ENCODE results near the gene MAN1C1.

The MAN1C1 gene

GRCh38 chr1:25669781-25670567, 53.4 kb downstream of the MAN1C1 start:
- Histone ChIP-seq H3K27ac (no peak overlapping the region), H3K4me3 (no peak overlapping the region)
- no peak for DNase-seq (ENCODE audit: low spot score)
- no peak for TF ChIP-seq CTCF (IDR thresholded peaks at IDR 0.05)

GRCh38 chr1:25671929-25672328, 55.3 kb downstream of the MAN1C1 start:
- Histone ChIP-seq H3K4me3 (no peak overlapping the region), H3K27ac (no peak overlapping the region)
- TF ChIP-seq CTCF (IDR thresholded peaks at IDR 0.05), result no peak
- no peak for DNase-seq (ENCODE audit: low spot score)

- TF ChIP-seq CTCF (IDR thresholded peaks at IDR 0.05), result no peak
- H3K4me3 ChIP-seq, result no peak overlapping the region
- no peak for DNase-seq (ENCODE audit: low spot score)
- H3K27ac ChIP-seq, result no peak overlapping the region
Measured at GRCh38 chr1:25672763-25673409, 56.3 kb downstream of the MAN1C1 start.

DNA sequence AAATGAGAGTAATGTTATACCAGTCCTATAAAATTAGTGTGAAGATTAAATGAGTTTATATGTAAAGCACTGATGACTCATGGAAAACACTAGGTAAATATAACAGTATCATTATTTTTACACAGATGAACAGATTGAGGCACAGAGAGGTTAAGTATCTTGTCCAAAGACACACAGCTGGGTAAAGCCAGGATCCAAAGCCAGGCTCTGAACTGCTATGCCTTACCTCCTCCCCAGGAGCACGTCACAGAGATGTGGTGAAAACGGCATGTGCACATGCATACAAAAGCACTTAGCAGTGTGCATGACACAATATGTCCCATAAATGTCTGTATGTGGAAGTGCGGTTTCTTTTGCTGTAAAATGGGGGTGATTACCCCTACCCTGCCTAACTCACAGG, 56.9 kb downstream of the MAN1C1 start:
- TF ChIP-seq CTCF (IDR thresholded peaks at IDR 0.05), result no peak
- no peak for DNase-seq (ENCODE audit: low spot score)
- Histone ChIP-seq H3K27ac (no peak overlapping the region), H3K4me3 (no peak overlapping the region)

DNA sequence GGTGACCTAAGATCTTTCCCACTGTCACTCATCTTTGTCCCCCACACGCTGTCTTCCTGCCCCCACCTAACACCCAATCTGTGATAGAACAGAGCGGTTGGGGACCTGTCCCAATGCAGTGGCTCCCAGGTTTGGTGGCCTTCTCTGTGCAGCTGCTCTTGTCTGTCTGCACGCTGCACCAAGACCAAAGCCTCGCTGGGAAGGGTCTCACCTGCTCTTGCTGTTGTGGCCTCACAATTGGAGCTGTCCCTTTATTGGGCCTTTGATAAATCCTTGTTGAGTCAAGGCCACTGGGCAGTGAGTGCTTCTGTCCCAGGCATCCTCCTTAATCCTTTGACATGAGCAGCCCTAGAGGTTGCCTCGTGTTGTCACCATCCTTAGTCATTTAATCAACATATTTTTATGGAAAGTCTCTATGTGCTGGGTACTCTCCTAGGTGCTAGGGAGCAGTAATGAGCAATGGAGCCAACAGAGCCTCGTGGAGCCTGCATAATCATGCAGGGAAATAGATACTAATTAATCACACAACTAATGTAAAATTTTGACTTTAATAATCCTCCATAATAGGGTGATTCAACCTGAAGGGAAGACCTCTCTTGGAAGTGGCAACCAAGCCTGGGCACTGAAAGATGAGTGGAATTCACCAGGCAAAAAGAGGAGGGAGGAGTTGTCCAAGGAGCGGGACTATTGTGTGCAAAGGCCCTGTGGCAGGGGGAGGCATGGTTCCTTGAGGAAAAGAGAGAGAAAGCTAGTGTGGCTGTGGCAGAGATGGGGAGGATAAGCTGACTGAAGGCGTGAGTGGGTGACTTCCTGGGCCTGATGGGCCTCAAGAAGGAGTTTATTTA, 57.6 kb downstream of the MAN1C1 start:
- DNase-seq (ENCODE audit: low spot score), result no peak
- no peak overlapping the region for H3K27ac ChIP-seq
- no peak for TF ChIP-seq CTCF (IDR thresholded peaks at IDR 0.05)
- H3K4me3 ChIP-seq, result no peak overlapping the region

GRCh38 chr1:25674807-25675084, 58.2 kb downstream of the MAN1C1 start:
- no peak overlapping the region for H3K27ac ChIP-seq
- TF ChIP-seq CTCF (IDR thresholded peaks at IDR 0.05), result no peak
- no peak for DNase-seq (ENCODE audit: low spot score)

More at GRCh38 chr1:25674807-25675084, 58.2 kb downstream of the MAN1C1 start:
- H3K4me3 ChIP-seq, result no peak overlapping the region

All from coronary artery (tissue), 2 donors.